ENCODE results near the gene FYCO1.

The FYCO1 gene

DNA sequence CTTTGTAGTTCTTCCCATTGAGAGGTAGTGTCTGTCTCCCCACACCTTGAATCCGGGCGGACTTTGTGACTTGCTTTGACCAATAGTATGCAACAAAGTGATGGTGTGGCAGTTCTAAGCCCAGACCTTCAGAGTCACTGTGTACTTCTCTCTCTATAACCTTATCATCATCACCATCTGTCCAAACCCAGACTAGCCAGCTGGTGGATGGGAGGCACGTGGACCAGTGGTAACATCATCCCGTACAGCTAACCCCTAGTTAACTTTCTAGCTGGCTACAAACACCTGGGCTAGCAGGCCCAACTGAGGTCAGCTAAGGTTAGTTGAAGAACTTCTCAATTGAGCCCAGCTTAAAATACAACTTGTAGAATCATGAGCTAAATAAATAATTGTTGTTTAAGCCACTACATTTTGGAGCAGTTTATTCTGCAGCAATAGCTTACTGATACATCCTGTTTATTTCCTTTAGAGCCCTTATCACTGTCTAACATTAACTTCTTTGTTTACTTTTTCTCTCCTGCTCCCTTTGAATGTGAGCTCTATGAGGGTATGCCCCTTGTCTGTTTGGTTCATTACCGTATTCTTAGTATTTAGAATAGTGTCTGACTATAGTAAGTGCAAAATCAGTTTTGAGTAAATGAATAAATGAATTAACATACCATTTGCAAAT lies 120.8 kb downstream of the FYCO1 start:
- DNase-seq = no peak

- no peak for DNase-seq
Observed at GRCh38 chr3:45873638-45874037, 122.0 kb downstream of the FYCO1 start.

GRCh38 chr3:45873036-45873435 lies 122.6 kb downstream of the FYCO1 start:
- DNase-seq = no peak

DNA sequence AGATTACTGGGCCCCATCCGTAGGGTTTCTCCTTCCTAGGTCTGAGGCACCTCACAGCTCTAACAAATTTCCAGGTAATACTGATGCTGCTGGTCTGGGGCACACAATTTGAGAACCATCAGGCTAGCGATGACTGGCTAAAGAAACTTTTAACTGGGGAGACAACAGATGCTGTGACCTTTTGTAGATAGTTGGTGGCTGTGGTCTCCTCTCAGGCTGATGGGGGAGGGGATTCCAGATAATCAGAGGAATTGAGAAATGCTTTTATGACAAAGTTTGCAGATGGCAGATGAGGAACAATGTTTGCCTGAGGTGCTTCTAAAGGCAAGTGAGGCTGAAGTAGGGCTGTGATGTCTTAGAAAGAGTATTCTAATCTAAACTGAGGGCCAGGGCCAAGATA lies 123.1 kb downstream of the FYCO1 start:
- no peak for DNase-seq

DNA sequence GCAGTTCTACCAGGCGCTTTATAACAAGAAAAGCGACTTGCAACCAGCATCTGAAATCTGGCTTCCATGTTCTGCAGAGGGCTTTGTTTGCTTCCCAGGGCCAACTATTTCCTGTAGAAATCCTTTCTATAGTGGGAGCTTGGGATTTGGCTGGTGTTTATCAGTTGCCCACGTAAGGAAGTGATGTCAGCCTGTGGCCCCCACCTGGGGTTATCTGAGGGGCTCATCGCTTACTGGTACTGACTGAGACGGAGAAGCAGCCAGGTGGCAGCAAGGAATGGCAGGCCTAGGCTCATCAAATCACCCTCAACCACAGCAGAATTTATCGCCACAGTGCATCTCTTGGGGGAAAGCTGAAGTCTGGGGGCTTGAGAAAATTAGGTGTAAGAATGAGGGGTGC lies 123.8 kb downstream of the FYCO1 start:
- no peak for DNase-seq

DNA sequence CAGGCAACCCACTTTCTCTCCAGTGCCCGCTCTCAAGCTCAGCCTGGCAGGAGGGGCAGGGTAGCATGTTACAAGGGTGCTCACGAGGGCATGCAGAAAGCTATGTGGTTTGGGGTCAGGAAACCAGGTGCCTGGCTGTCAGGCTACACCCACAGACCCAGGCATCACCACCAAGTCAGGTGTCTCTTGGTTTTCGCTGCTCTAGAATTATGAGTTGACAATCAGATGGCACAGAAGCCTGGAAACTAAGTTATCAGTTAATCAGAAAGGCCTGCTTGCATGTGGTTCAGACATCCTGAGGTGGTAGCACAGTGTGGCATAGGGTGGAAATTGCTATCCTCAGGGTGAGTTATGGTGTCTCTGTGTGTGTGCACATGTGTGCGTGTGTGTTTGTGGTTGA lies 125.5 kb downstream of the FYCO1 start:
- DNase-seq = peak; percentile 40

DNA sequence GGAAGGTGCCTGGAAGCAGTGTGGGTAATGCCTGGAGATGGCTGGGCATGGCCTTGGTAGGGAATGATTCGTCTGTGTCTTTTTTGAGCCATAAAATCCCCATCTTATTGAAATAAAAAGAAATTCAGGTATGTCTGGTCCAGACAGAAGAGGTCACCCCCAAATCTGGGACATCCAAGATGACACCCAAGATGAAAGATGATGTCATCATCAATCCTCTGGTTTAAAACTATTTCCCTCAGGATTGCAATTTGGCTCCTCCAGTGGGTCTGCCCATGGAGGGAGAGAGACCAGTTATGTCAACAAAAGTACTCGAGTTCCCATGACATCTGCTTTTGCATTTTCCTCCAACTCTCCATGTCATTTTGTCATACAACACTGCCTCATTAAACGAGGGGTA lies 126.0 kb downstream of the FYCO1 start:
- no peak for DNase-seq

GRCh38 chr3:45868650-45869049 lies 127.0 kb downstream of the FYCO1 start:
- DNase-seq = no peak

- DNase-seq = no peak
Observed at GRCh38 chr3:45868213-45868612, 127.4 kb downstream of the FYCO1 start.

Measured in activated CD4-positive, alpha-beta T cell treated with anti-CD3 and anti-CD28 coated beads for 1 hour (primary cell).